GM12874 (cell line): ENCODE data around the gene VSIG2.

ENCODE experiments used
- CTCF ChIP-seq: IDR thresholded peaks from 2 replicates; pipeline ENCODE4 v1.5.1; 2011; ENCODE audit warnings: low read depth, mild to moderate bottlenecking, control low read depth, low read length, moderate library complexity; ENCODE audit not compliant: insufficient read depth

Gene VSIG2

DNA sequence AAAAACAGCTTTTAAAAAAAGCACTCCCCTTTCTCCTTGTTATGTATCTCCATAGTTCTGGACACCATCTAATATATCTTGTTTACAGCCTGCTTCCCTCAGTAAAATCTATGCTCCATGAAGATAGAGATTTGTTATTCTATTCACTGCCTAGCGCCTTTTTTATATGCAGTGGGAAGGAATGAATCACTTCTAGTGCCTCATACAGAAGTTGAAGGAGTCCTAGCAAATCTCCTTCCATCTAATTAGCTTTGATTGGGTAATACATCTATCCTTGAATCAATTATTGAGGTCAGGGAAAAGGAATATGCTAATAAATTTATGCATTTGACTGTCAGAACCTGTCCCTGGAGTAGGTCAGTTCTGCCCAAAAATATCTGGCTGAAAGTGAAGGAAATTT, 52.5 kb downstream of the VSIG2 start:
- no peak for TF ChIP-seq CTCF
